Body of pancreas (tissue), 4 donors: ENCODE results near the gene IL3. TPM values are rescaled to one million over a fixed set of nuclear protein-coding genes. Genes with fewer than 3 reads are reported as not detected.
A peak's percentile ranks its signal among the peaks of the same experiment; 100 is the strongest.

Source experiments
- ATAC-seq: fragments of 150-250 bp; one replicate; pipeline ENCODE4 v1.9.1; 2016
- DNase-seq, 4 donors: peaks; one replicate each; pipeline ENCODE4 v3.0.0-alpha.2; 2019
- H3K27ac ChIP-seq, 4 donors: fragments of 200-600 bp; sonication (generic); 1 replicate in 3 of 4; 2 replicates in 1 of 4; pipeline versions ENCODE4 v1.5.1 to v1.6.1; 2016 to 2019; ENCODE audit warnings: mild to moderate bottlenecking in 1 of 4, mixed read lengths in 1 of 4, moderate library complexity in 1 of 4
- H3K27me3 ChIP-seq, 2 donors: fragments of 200-600 bp; sonication (generic); one replicate each; pipeline ENCODE4 v1.6.0; 2016; ENCODE audit warnings: mild to moderate bottlenecking in 1 of 2
- H3K36me3 ChIP-seq, 2 donors: fragments of 200-600 bp; sonication (generic); replicated peaks in 1 of 2; 2 replicates each; pipeline ENCODE4 v1.5.1; 2016; ENCODE audit warnings: low read depth in 2 of 2; ENCODE audit not compliant: insufficient read depth in 1 of 2
- H3K4me1 ChIP-seq: fragments of 200-600 bp; sonication (generic); one replicate; pipeline ENCODE4 v1.6.0; 2016
- H3K4me3 ChIP-seq, 2 donors: fragments of 200-600 bp; sonication (generic); 1 replicate in 1 of 2; 2 replicates in 1 of 2; pipeline ENCODE4 v1.5.1; 2016 to 2019
- H3K9me3 ChIP-seq, 3 donors: fragments of 200-600 bp; sonication (generic); 1 replicate in 2 of 3; 2 replicates in 1 of 3; pipeline ENCODE4 v1.5.1; 2016
- CTCF ChIP-seq, 7 experiments: fragments of 450-650 bp in 4 of 7; fragments of 200-600 bp in 3 of 7; sonication (generic) in 3 of 7; IDR thresholded peaks; one replicate each; pipeline ENCODE4 v1.5.1; 2016 to 2019; ENCODE audit warnings: antibody characterized with exemption in 7 of 7
- POLR2A ChIP-seq, 3 donors: fragments of 450-650 bp; IDR thresholded peaks; one replicate each; pipeline ENCODE4 v1.6.1; 2016; ENCODE audit warnings: antibody characterized with exemption in 3 of 3, mild to moderate bottlenecking in 2 of 3
- WGBS, 2 donors: methylation state at CpG; one replicate each; pipeline ENCODE4 v1.1.5; 2017; 5-methylcytosine and 5-hydroxymethylcytosine counted together
- intact Hi-C: fragments of 100-400 bp; cut with DNase I; formaldehyde crosslinking; loops from one replicate; pipeline ENCODE4 v1.15.1; 2023
- total RNA-seq, 2 donors: library from RNA; depleted of rRNA; stranded (reverse); fragments of >200 nt; gene quantifications; one replicate each; pipeline ENCODE4 v1.1.0, GENCODE V29; 2016

The IL3 gene
- total RNA-seq, 2 donors from 2014 or later = not detected

GRCh38 chr5:132063090-132063911, 2.8 kb downstream of the IL3 start:
- TF ChIP-seq CTCF (IDR thresholded peaks at IDR 0.05) (peak; percentile 70 to 97 (median 85)), POLR2A (IDR thresholded peaks at IDR 0.05) (no peak)
- Histone ChIP-seq H3K27ac (no peak overlapping the region), H3K9me3 (no peaks in the 10 kb centered on the region), H3K4me1 (no peaks in the 10 kb centered on the region), H3K36me3 (no peaks in the 10 kb centered on the region), H3K4me3 (no peak overlapping the region), H3K27me3 (no peaks in the 10 kb centered on the region)
- ATAC-seq (peak; percentile 69), DNase-seq (peak; percentile 68 to 79 (median 72))
- WGBS, 2 donors = 28 to 35% methylated on average over 9 of the region's 9 CpGs
- intact Hi-C loops = no loop called here

DNA sequence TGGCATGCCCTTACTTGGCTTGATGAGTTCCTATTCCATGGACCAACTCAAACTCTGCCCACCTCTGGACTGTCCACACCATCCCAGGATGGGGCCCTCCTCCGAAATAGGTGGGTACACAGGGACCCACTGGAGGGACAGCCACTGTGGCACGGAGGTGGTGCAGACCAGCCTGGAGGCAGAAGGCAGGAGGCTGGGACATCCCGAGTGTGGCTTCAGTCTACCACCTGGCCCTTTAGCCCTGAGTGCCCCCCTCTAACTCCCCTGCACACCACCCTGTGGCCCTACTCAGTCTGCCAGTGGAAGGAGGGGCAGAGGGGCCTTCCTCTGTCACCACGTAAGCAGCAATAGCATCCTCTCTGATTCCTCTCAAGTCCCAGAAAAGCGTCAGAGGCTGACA, 3.7 kb downstream of the IL3 start:
- intact Hi-C loops = no loop called here
- H3K4me3 ChIP-seq = no peak overlapping the region
- no peak for ATAC-seq
- no peak overlapping the region for H3K27ac ChIP-seq
- 41 to 55% methylated on average over 4 to 5 of the region's 5 CpGs for WGBS, 2 donors
- H3K27me3 ChIP-seq = no peaks in the 10 kb centered on the region
- H3K36me3 ChIP-seq = no peaks in the 10 kb centered on the region
- DNase-seq = peak in 2 of 4 donors; percentile 3 to 5
- H3K4me1 ChIP-seq = no peaks in the 10 kb centered on the region
- no peaks in the 10 kb centered on the region for H3K9me3 ChIP-seq
- no peak for TF ChIP-seq POLR2A (IDR thresholded peaks at IDR 0.05)

- no peaks in the 10 kb centered on the region for H3K36me3 ChIP-seq
- DNase-seq = peak; percentile 66 to 76 (median 71)
- TF ChIP-seq CTCF (IDR thresholded peaks at IDR 0.05) (peak; percentile 63 to 89 (median 82)), POLR2A (IDR thresholded peaks at IDR 0.05) (no peak)
- peak; percentile 70 for ATAC-seq
- no peak overlapping the region for H3K27ac ChIP-seq
- intact Hi-C loops = no loop called here
- no peaks in the 10 kb centered on the region for H3K27me3 ChIP-seq
- 76 to 77% methylated on average over 11 of the region's 11 CpGs for WGBS, 2 donors
- no peak overlapping the region for H3K4me3 ChIP-seq
- no peaks in the 10 kb centered on the region for H3K9me3 ChIP-seq
- no peaks in the 10 kb centered on the region for H3K4me1 ChIP-seq
Measured at GRCh38 chr5:132064738-132065331, 4.4 kb downstream of the IL3 start.

- Histone ChIP-seq H3K4me1 (no peaks in the 10 kb centered on the region), H3K27ac (no peak overlapping the region), H3K4me3 (no peak overlapping the region), H3K9me3 (no peaks in the 10 kb centered on the region), H3K27me3 (no peaks in the 10 kb centered on the region), H3K36me3 (no peaks in the 10 kb centered on the region)
- WGBS, 2 donors = 57 to 61% methylated on average over 4 of the region's 4 CpGs
- peak in 5 of 7 experiments; percentile 14 to 44 (median 25) for TF ChIP-seq CTCF (IDR thresholded peaks at IDR 0.05)
- no peak for TF ChIP-seq POLR2A (IDR thresholded peaks at IDR 0.05)
- DNase-seq (peak; percentile 43 to 62 (median 44)), ATAC-seq (peak; percentile 54)
- intact Hi-C loops = no loop called here
Measured at GRCh38 chr5:132065351-132065937, 5.0 kb downstream of the IL3 start.

GRCh38 chr5:132065951-132066701, 5.7 kb downstream of the IL3 start:
- ATAC-seq (no peak), DNase-seq (no peak)
- no peak overlapping the region for H3K27ac ChIP-seq
- H3K9me3 ChIP-seq = no peaks in the 10 kb centered on the region
- WGBS, 2 donors = 86 to 91% methylated on average over 13 of the region's 13 CpGs
- H3K4me1 ChIP-seq = no peaks in the 10 kb centered on the region
- H3K27me3 ChIP-seq = no peaks in the 10 kb centered on the region
- TF ChIP-seq POLR2A (IDR thresholded peaks at IDR 0.05) = no peak
- no peak for TF ChIP-seq CTCF (IDR thresholded peaks at IDR 0.05)
- no peaks in the 10 kb centered on the region for H3K36me3 ChIP-seq
- no peak overlapping the region for H3K4me3 ChIP-seq
- intact Hi-C loops = no loop called here
